NCI-H345 treated with DMSO at 0.1 percent for 48 hours (cell line): ENCODE measurements around the gene HS3ST6.
"Not testable (repeated sequence)": the region's sequence is repeated elsewhere in the genome, so short reads cannot be mapped to it uniquely, and the experiment has no call there.

Source experiments
- DNase-seq: peaks from one replicate; lab custom pipeline; 2025; ENCODE audit not compliant: unreplicated experiment; lab: John Stamatoyannopoulos, UW

HS3ST6 gene

GRCh38 chr16:1918351-1919326, at the start of gene HS3ST6:
TSS of gene HS3ST6 (minus strand) at chr16:1918415. CDS start at chr16:1918323, 92 bp downstream.
- no peak for DNase-seq

GRCh38 chr16:1966460-1966859, 48.2 kb upstream of the HS3ST6 start, which contains the start of gene RNF151:
TSS of gene RNF151 (plus strand) at chr16:1966856. CDS start at chr16:1966882, 26 bp downstream.
- no peak for DNase-seq

- DNase-seq: no peak
Measured at GRCh38 chr16:1965396-1966001, 47.3 kb upstream of the HS3ST6 start.

- peak; percentile 95 for DNase-seq
Measured at GRCh38 chr16:1964506-1965395, 46.5 kb upstream of the HS3ST6 start, which contains the start of gene RPS2. TSS of gene RPS2 (minus strand) at chr16:1964826. CDS start at chr16:1964625, 201 bp downstream.

- DNase-seq: no peak
Measured at GRCh38 chr16:1963806-1964505, 45.7 kb upstream of the HS3ST6 start.

GRCh38 chr16:1962161-1963153, 44.2 kb upstream of the HS3ST6 start:
- not testable (repeated sequence) for DNase-seq

- DNase-seq: peak; percentile 10
Measured at GRCh38 chr16:1961651-1962067, 43.4 kb upstream of the HS3ST6 start.

- peak; percentile 24 for DNase-seq
Measured at GRCh38 chr16:1960665-1961630, 42.7 kb upstream of the HS3ST6 start.

- DNase-seq: peak; percentile 70
Measured at GRCh38 chr16:1959269-1960039, 41.2 kb upstream of the HS3ST6 start, which contains the start of gene NDUFB10. TSS of gene NDUFB10 (plus strand) at chr16:1959538. CDS start at chr16:1959625, 87 bp downstream.

GRCh38 chr16:1958715-1959268, 40.6 kb upstream of the HS3ST6 start:
- no peak for DNase-seq

- DNase-seq: not testable (repeated sequence)
Measured at GRCh38 chr16:1958143-1958491, 39.9 kb upstream of the HS3ST6 start.

GRCh38 chr16:1957434-1958142, 39.4 kb upstream of the HS3ST6 start:
- not testable (repeated sequence) for DNase-seq

- no peak for DNase-seq
Measured at GRCh38 chr16:1953734-1954133, 35.5 kb upstream of the HS3ST6 start.

GRCh38 chr16:1950559-1950958, 32.3 kb upstream of the HS3ST6 start:
- DNase-seq: no peak

- no peak for DNase-seq
Measured at GRCh38 chr16:1950047-1950446, 31.8 kb upstream of the HS3ST6 start.

- DNase-seq: no peak
Measured at GRCh38 chr16:1949507-1949906, 31.3 kb upstream of the HS3ST6 start.
